ENCODE measurements around the gene RUBCN.

The RUBCN gene

GRCh38 chr3:197749315-197749600, 12.6 kb upstream of the RUBCN start:
- peak; percentile 63 for ATAC-seq
- TF ChIP-seq ZNF70 (CRISPR knock-in tag; IDR thresholded peaks at IDR 0.05) (no peak), RARB (CRISPR knock-in tag; IDR thresholded peaks at IDR 0.05) (no peak), TSHZ2 (CRISPR knock-in tag; IDR thresholded peaks at IDR 0.05) (no peak), ZNF565 (CRISPR knock-in tag; conservative IDR thresholded peaks at IDR 0.05; ENCODE audit: low read depth) (no peak), ZC3H10 (CRISPR knock-in tag; IDR thresholded peaks at IDR 0.05) (no peak), ESRRG (CRISPR knock-in tag; IDR thresholded peaks at IDR 0.05) (no peak), BACH2 (CRISPR knock-in tag; IDR thresholded peaks at IDR 0.05; ENCODE audit: borderline replicate concordance) (no peak), TOX (CRISPR knock-in tag; IDR thresholded peaks at IDR 0.05; ENCODE audit: borderline replicate concordance) (no peak), ARNTL (CRISPR knock-in tag; IDR thresholded peaks at IDR 0.05; ENCODE audit: borderline replicate concordance, low read depth) (no peak), ZNF8 (CRISPR knock-in tag; IDR thresholded peaks at IDR 0.05) (no peak), ZFP3 (CRISPR knock-in tag; IDR thresholded peaks at IDR 0.05) (no peak)

- no peak for TF ChIP-seq CSRNP3 (CRISPR knock-in tag; IDR thresholded peaks at IDR 0.05)
- TF ChIP-seq TOX (CRISPR knock-in tag; IDR thresholded peaks at IDR 0.05; ENCODE audit: borderline replicate concordance): no peak
Observed at GRCh38 chr3:197748597-197749314, 12.1 kb upstream of the RUBCN start.

GRCh38 chr3:197746801-197747237, 10.1 kb upstream of the RUBCN start:
- TF ChIP-seq OSR1 (CRISPR knock-in tag; IDR thresholded peaks at IDR 0.05) (no peak), TOX (CRISPR knock-in tag; IDR thresholded peaks at IDR 0.05; ENCODE audit: borderline replicate concordance) (no peak), BACH2 (CRISPR knock-in tag; IDR thresholded peaks at IDR 0.05; ENCODE audit: borderline replicate concordance) (no peak), CSRNP3 (CRISPR knock-in tag; IDR thresholded peaks at IDR 0.05) (no peak), SNAI2 (CRISPR knock-in tag; IDR thresholded peaks at IDR 0.05) (no peak), ZNF565 (CRISPR knock-in tag; conservative IDR thresholded peaks at IDR 0.05; ENCODE audit: low read depth) (no peak), TCF4 (CRISPR knock-in tag; IDR thresholded peaks at IDR 0.05; ENCODE audit: borderline replicate concordance) (no peak)
- no peak for ATAC-seq

More at GRCh38 chr3:197748597-197749314, 12.1 kb upstream of the RUBCN start:
- ATAC-seq: no peak

- TF ChIP-seq CSDC2 (CRISPR knock-in tag; IDR thresholded peaks at IDR 0.05) (no peak), TCF4 (CRISPR knock-in tag; IDR thresholded peaks at IDR 0.05; ENCODE audit: borderline replicate concordance) (no peak), CREB5 (CRISPR knock-in tag; IDR thresholded peaks at IDR 0.05; ENCODE audit: low read depth) (no peak), ESRRG (CRISPR knock-in tag; IDR thresholded peaks at IDR 0.05) (no peak), ZNF70 (CRISPR knock-in tag; IDR thresholded peaks at IDR 0.05) (no peak), ARNTL (CRISPR knock-in tag; IDR thresholded peaks at IDR 0.05; ENCODE audit: borderline replicate concordance, low read depth) (no peak), ZNF8 (CRISPR knock-in tag; IDR thresholded peaks at IDR 0.05) (no peak), ZC3H10 (CRISPR knock-in tag; IDR thresholded peaks at IDR 0.05) (no peak), PPARA (CRISPR knock-in tag; IDR thresholded peaks at IDR 0.05; ENCODE audit: borderline replicate concordance) (no peak)
- no peak for ATAC-seq
Observed at GRCh38 chr3:197746209-197746608, 9.5 kb upstream of the RUBCN start.

GRCh38 chr3:197742787-197743186, 6.1 kb upstream of the RUBCN start:
- no peak for ATAC-seq
- TF ChIP-seq OSR1 (CRISPR knock-in tag; IDR thresholded peaks at IDR 0.05): no peak
- no peak for TF ChIP-seq TOX (CRISPR knock-in tag; IDR thresholded peaks at IDR 0.05; ENCODE audit: borderline replicate concordance)
- TF ChIP-seq ARNTL (CRISPR knock-in tag; IDR thresholded peaks at IDR 0.05; ENCODE audit: borderline replicate concordance, low read depth): no peak
- TF ChIP-seq TSHZ2 (CRISPR knock-in tag; IDR thresholded peaks at IDR 0.05): no peak
- no peak for TF ChIP-seq SNAI2 (CRISPR knock-in tag; IDR thresholded peaks at IDR 0.05)
- no peak for TF ChIP-seq BACH2 (CRISPR knock-in tag; IDR thresholded peaks at IDR 0.05; ENCODE audit: borderline replicate concordance)
- TF ChIP-seq ZNF70 (CRISPR knock-in tag; IDR thresholded peaks at IDR 0.05): no peak
- TF ChIP-seq PPARA (CRISPR knock-in tag; IDR thresholded peaks at IDR 0.05; ENCODE audit: borderline replicate concordance): no peak
- no peak for TF ChIP-seq CSDC2 (CRISPR knock-in tag; IDR thresholded peaks at IDR 0.05)
- TF ChIP-seq CREB5 (CRISPR knock-in tag; IDR thresholded peaks at IDR 0.05; ENCODE audit: low read depth): no peak
